SK-N-SH (cell line): ENCODE results near the gene PLIN3. TPM values are rescaled to one million over a fixed set of nuclear protein-coding genes. Genes with fewer than 3 reads are reported as not detected.

Source experiments
- CTCF ChIA-PET: fragments of 300-600, 350-600 bp; formaldehyde crosslinking; extraction: SDS; loops from one replicate; lab custom pipeline; 2021; lab: Yijun Ruan, JAX
- POLR2A ChIA-PET: fragments of 350-600 bp; sonication (Branson Sonifier 250); formaldehyde crosslinking; extraction: SDS; loops from one replicate; lab custom pipeline; 2020; ENCODE audit warnings: antibody characterized with exemption, inconsistent platforms; lab: Yijun Ruan, JAX
- DNase-seq: peaks from one replicate; pipeline ENCODE4 v3.0.0; 2012
- H2AFZ ChIP-seq: fragments of 200-600 bp; sonication (generic); 2 replicates; pipeline ENCODE4 v1.8.1; 2016; ENCODE audit warnings: antibody characterized with exemption, mild to moderate bottlenecking, low read depth
- H3F3A ChIP-seq: fragments of 200-600 bp; sonication (generic); replicated peaks from 2 replicates; pipeline ENCODE3; 2016; ENCODE audit warnings: antibody characterized with exemption, mild to moderate bottlenecking; ENCODE audit not compliant: insufficient read depth
- H3K27ac ChIP-seq, 2 experiments: fragments of 200-500 bp in 1 of 2; fragments of 200-600 bp in 1 of 2; sonication (Bioruptor generic) in 1 of 2; sonication (generic), shearing (Covaris generic) in 1 of 2; 2 replicates each; pipeline versions ENCODE4 v1.5.1 to v1.6.1; 2014 to 2016; ENCODE audit warnings: low read depth in 2 of 2, inconsistent platforms in 1 of 2, low read length in 1 of 2, mild to moderate bottlenecking in 1 of 2, mixed read lengths in 1 of 2
- H3K27me3 ChIP-seq: fragments of 200-600 bp; sonication (generic), shearing (Covaris generic); 2 replicates; pipeline ENCODE4 v1.6.1; 2016; ENCODE audit warnings: mixed run types; ENCODE audit not compliant: insufficient read depth
- H3K36me3 ChIP-seq, 2 experiments: fragments of 200-500 bp in 1 of 2; fragments of 200-600 bp in 1 of 2; sonication (Bioruptor generic) in 1 of 2; sonication (generic) in 1 of 2; replicated peaks in 1 of 2; 2 replicates each; pipeline versions ENCODE3 to v1.5.1; 2014 to 2016; ENCODE audit warnings: low read length in 1 of 2, mild to moderate bottlenecking in 1 of 2; ENCODE audit not compliant: insufficient read depth in 2 of 2, control insufficient read depth in 1 of 2
- H3K4me1 ChIP-seq, 2 experiments: fragments of 200-500 bp in 1 of 2; fragments of 200-600 bp in 1 of 2; sonication (Bioruptor generic) in 1 of 2; sonication (generic), shearing (Covaris generic) in 1 of 2; 2 replicates each; pipeline versions ENCODE4 v1.5.1 to v1.6.1; 2014 to 2016; ENCODE audit warnings: low read depth in 1 of 2, low read length in 1 of 2, mixed run types in 1 of 2; ENCODE audit not compliant: insufficient read depth in 2 of 2, control insufficient read depth in 1 of 2
- H3K4me2 ChIP-seq: fragments of 200-600 bp; sonication (generic), shearing (Covaris generic); 2 replicates; pipeline ENCODE4 v1.6.1; 2017; ENCODE audit warnings: mixed run types
- H3K4me3 ChIP-seq, 2 experiments: fragments of 200-500 bp in 1 of 2; fragments of 200-600 bp in 1 of 2; sonication (Bioruptor generic) in 1 of 2; sonication (generic), shearing (Covaris generic) in 1 of 2; 2 replicates each; pipeline versions ENCODE4 v1.5.1 to v1.8.1; 2014 to 2016; ENCODE audit warnings: low read depth in 2 of 2, inconsistent platforms in 1 of 2, low read length in 1 of 2, mild to moderate bottlenecking in 1 of 2, mixed read lengths in 1 of 2, moderate library complexity in 1 of 2
- H3K79me2 ChIP-seq: fragments of 200-600 bp; sonication (generic); 2 replicates; pipeline ENCODE4 v1.8.1; 2017; ENCODE audit warnings: mild to moderate bottlenecking; ENCODE audit not compliant: insufficient read depth
- H3K9ac ChIP-seq: fragments of 200-600 bp; sonication (generic); 2 replicates; pipeline ENCODE4 v1.6.1; 2017; ENCODE audit warnings: mixed run types
- H3K9me2 ChIP-seq: fragments of 200-600 bp; sonication (generic); 2 replicates; pipeline ENCODE4 v1.6.1; 2017; ENCODE audit warnings: mixed run types
- H3K9me3 ChIP-seq: fragments of 200-600 bp; sonication (generic); 2 replicates; pipeline ENCODE4 v1.6.1; 2017; ENCODE audit warnings: mixed run types, mild to moderate bottlenecking, moderate library complexity
- H4K20me1 ChIP-seq: fragments of 200-600 bp; sonication (generic); 2 replicates; pipeline ENCODE4 v1.6.1; 2017; ENCODE audit warnings: mild to moderate bottlenecking, mixed run types; ENCODE audit not compliant: insufficient read depth
- CTCF ChIP-seq: fragments of 200-600 bp; sonication (generic); IDR thresholded peaks from 2 replicates; pipeline ENCODE4 v1.6.1; 2017; ENCODE audit warnings: antibody characterized with exemption, mild to moderate bottlenecking, moderate library complexity
- ELF1 ChIP-seq: IDR thresholded peaks from 2 replicates; pipeline ENCODE4 v1.4.0; 2012
- EP300 ChIP-seq, 2 experiments: IDR thresholded peaks; 2 replicates each; pipeline versions ENCODE4 v1.4.0 to v1.6.1; 2012; ENCODE audit warnings: borderline replicate concordance in 1 of 2, low read depth in 1 of 2, low read length in 1 of 2
- GABPA ChIP-seq: IDR thresholded peaks from 2 replicates; pipeline ENCODE4 v1.4.0; 2012; ENCODE audit warnings: low read depth, mild to moderate bottlenecking
- IRF3 ChIP-seq: fragments of 150-350 bp; IDR thresholded peaks from 2 replicates; pipeline ENCODE4 v1.6.1; 2016; ENCODE audit warnings: mild to moderate bottlenecking, low read depth, low read length
- JUND ChIP-seq: IDR thresholded peaks from 2 replicates; pipeline ENCODE4 v1.4.0; 2012
- MAX ChIP-seq: IDR thresholded peaks from 2 replicates; pipeline ENCODE4 v1.4.0; 2012; ENCODE audit warnings: low read depth
- MXI1 ChIP-seq: IDR thresholded peaks from 2 replicates; pipeline ENCODE4 v1.6.1; 2012; ENCODE audit warnings: mild to moderate bottlenecking, low read depth, low read length, improper control_type of control experiment
- NFIC ChIP-seq: IDR thresholded peaks from 2 replicates; pipeline ENCODE4 v1.4.0; 2012; ENCODE audit warnings: borderline replicate concordance
- NRF1 ChIP-seq: IDR thresholded peaks from 2 replicates; pipeline ENCODE4 v1.6.1; 2012; ENCODE audit warnings: low read depth, mild to moderate bottlenecking, low read length
- POLR2AphosphoS5 ChIP-seq: IDR thresholded peaks from 2 replicates; pipeline ENCODE4 v1.6.1; 2012; ENCODE audit warnings: low read depth, low read length
- RAD21 ChIP-seq: IDR thresholded peaks from 2 replicates; pipeline ENCODE4 v1.6.1; 2012; ENCODE audit warnings: mild to moderate bottlenecking, low read length
- RCOR1 ChIP-seq: fragments of 150-350 bp; IDR thresholded peaks from 2 replicates; pipeline ENCODE4 v1.6.1; 2017; ENCODE audit warnings: antibody characterized with exemption, low read length
- SIN3A ChIP-seq: IDR thresholded peaks from 2 replicates; pipeline ENCODE4 v1.6.1; 2012; ENCODE audit warnings: low read depth, mild to moderate bottlenecking, low read length, moderate library complexity, borderline replicate concordance
- TAF1 ChIP-seq: IDR thresholded peaks from 2 replicates; pipeline ENCODE4 v1.6.1; 2012; ENCODE audit warnings: low read depth, mild to moderate bottlenecking, low read length, moderate library complexity, borderline replicate concordance
- USF1 ChIP-seq: IDR thresholded peaks from 2 replicates; pipeline ENCODE4 v1.4.0; 2012; ENCODE audit warnings: low read depth, borderline replicate concordance
- WGBS: methylation state at CpG from one replicate; pipeline ENCODE4 v1.1.6; 2017; ENCODE audit warnings: low lambda C conversion rate; 5-methylcytosine and 5-hydroxymethylcytosine counted together
- polyA plus RNA-seq, 3 experiments: library from polyadenylated mRNA; depleted of rRNA; stranded (reverse); fragments of >200 nt; gene quantifications; 2 replicates each; pipeline ENCODE4 v1.2.3, GENCODE V29; 2012
- TF ChIP-seq, protein P1 (sequence below): IDR thresholded peaks from 2 replicates; pipeline ENCODE4; 2012

PLIN3 gene
- 129 and 136 TPM in 2 replicates for polyA plus RNA-seq (2012; rRNA removed)
- polyA plus RNA-seq (2012; cell fraction: cytosol; rRNA removed): 55.6 and 96.3 TPM in 2 replicates
- polyA plus RNA-seq (2012; cell fraction: nucleus; rRNA removed): 67.5 and 82.1 TPM in 2 replicates

- Histone ChIP-seq H3K27me3 (no peaks in the 10 kb centered on the region), H3K4me2 (peak within 1 kb of the TSS; percentile 100), H3K4me3 (peak within 1 kb of the TSS; percentile 60 to 97), H3K9ac (peak within 1 kb of the TSS; percentile 94), H3K27ac (peak within 1 kb of the TSS; percentile 55 to 84; a peak in 3 of 4 replicates), H3K4me1 (peaks cover 6 to 7% of the 10 kb centered on the region in 2 experiments; a peak in 1 of 4 replicates), H3K36me3 (peaks cover 0 to 6% of the 10 kb centered on the region in 2 experiments), H3K9me3 (no peaks in the 10 kb centered on the region), H4K20me1 (peaks cover 25% of the 10 kb centered on the region), H3K79me2 (peaks cover 48% of the 10 kb centered on the region), H3K9me2 (no peaks in the 10 kb centered on the region), H3F3A (peaks cover 32% of the 10 kb centered on the region), H2AFZ (peak within 1 kb of the TSS; percentile 96)
- ChIA-PET POLR2A (interaction anchor here (1.8 kb wide), 1 partner anchor 12 kb away, joined by 6 read pairs; no protein-coding TSS in a partner anchor), CTCF (interaction anchor here (0.9 to 8.7 kb wide), 10 partner anchors 12 to 165 kb away, joined by 3 to 121 read pairs (median 6); partner anchors contain the start of gene UHRF1)
- DNase-seq: peak; percentile 100
- TF ChIP-seq EP300 (IDR thresholded peaks at IDR 0.05; ENCODE audit: borderline replicate concordance in 1 of 2, low read depth in 1 of 2, low read length in 1 of 2) (no peak), USF1 (no peak), GABPA (0 out of 2 replicates have a peak, but pooled peaks have one; percentile 5), POLR2AphosphoS5 (peak; percentile 84), SIN3A (peak; percentile 83; the same call in 1 of the 2 replicates), NRF1 (no peak), RCOR1 (0 out of 2 replicates have a peak, but pooled peaks have one; percentile 41), NFIC (no peak), TAF1 (0 out of 2 replicates have a peak, but pooled peaks have one; percentile 37), CTCF (no peak), JUND (no peak), MXI1 (peak; percentile 48; the same call in 1 of the 2 replicates), RAD21 (no peak), IRF3 (no peak), MAX (no peak; the same call in 1 of the 2 replicates), ELF1 (no peak)
- TF ChIP-seq, protein P1, sequence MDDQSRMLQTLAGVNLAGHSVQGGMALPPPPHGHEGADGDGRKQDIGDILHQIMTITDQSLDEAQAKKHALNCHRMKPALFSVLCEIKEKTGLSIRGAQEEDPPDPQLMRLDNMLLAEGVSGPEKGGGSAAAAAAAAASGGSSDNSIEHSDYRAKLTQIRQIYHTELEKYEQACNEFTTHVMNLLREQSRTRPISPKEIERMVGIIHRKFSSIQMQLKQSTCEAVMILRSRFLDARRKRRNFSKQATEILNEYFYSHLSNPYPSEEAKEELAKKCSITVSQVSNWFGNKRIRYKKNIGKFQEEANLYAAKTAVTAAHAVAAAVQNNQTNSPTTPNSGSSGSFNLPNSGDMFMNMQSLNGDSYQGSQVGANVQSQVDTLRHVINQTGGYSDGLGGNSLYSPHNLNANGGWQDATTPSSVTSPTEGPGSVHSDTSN: peak; percentile 99
- WGBS: 10% methylated on average over 25 of the region's 46 CpGs
Observed at GRCh38 chr19:4867534-4868285, at the start of gene PLIN3. Gene PLIN3, minus strand, starts transcription at chr19:4867667. Its CDS starts 6,273 bp downstream, at chr19:4861394.
